Testis (tissue), 2 donors: ENCODE results near the gene XYLT1.

Experiments used
- CTCF ChIP-seq, 3 experiments: fragments of 450-650 bp in 2 of 3; fragments of 200-600 bp in 1 of 3; sonication (generic) in 1 of 3; IDR thresholded peaks; one replicate each; pipeline ENCODE4 v1.5.1; 2016 to 2019; ENCODE audit warnings: antibody characterized with exemption in 3 of 3, mild to moderate bottlenecking in 2 of 3, moderate library complexity in 1 of 3
- POLR2A ChIP-seq: fragments of 450-650 bp; IDR thresholded peaks from one replicate; pipeline ENCODE4 v1.6.1; 2017; ENCODE audit warnings: antibody characterized with exemption, mild to moderate bottlenecking, moderate library complexity

GRCh38 chr16:17245776-17246175, 225.0 kb downstream of the XYLT1 start:
- TF ChIP-seq CTCF (IDR thresholded peaks at IDR 0.05) (no peak), POLR2A (no peak)
